ENCODE measurements around the gene FUBP1. TPM values are rescaled to one million over a fixed set of nuclear protein-coding genes. Genes with fewer than 3 reads are reported as not detected.

Gene FUBP1
- total RNA-seq, 1 donor from 2014 or later, result 278 TPM

DNA sequence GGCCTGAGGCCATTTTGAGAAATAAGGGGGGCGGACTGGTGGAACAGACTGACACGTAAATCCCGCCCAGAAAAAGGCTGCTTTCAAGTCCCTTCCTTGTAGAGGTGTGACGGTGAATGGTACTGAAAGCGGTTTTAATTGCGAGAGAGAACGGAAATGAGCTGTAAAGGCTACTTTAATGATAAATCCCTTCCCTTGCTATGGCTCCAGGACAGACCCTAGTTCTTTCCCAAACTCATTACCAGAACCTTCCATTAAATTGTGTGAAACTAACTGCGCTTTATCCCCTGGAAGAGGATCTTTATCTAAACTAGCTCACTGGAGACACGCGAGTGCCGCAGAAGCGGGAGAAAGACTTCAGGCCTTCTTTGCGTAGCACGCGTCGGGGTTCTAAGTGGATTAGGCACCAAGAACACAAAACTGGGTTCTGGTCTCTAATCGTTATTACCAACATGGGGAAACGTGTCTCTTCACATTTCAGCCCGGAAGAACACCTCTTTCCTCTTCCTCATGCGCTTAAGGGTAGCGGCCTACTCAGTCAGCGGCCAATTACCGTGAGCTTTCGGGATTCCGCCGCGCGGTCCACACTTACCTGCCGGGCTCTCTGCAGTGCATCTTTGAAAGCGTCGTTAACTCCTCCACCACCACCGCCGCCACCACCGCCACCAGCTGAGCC lies 441 bp downstream of the FUBP1 start:
- Mint-ChIP-seq H3K4me1 (peaks cover 35% of the 10 kb centered on the region), H3K9me3 (no peaks in the 10 kb centered on the region), H3K4me3 (no peak overlapping the region), H3K27me3 (no peaks in the 10 kb centered on the region), H3K27ac (no peak overlapping the region), H3K36me3 (ENCODE audit: low read depth) (peaks cover 29% of the 10 kb centered on the region)
- intact Hi-C loops (cut with micrococcal nuclease), result loop anchor here (1.0 to 10.0 kb wide), 5 partner anchors 16 to 674 kb away; partner anchors contain the start of genes IFI44L and MIGA1
- DNase-seq, result peak; percentile 94

DNA sequence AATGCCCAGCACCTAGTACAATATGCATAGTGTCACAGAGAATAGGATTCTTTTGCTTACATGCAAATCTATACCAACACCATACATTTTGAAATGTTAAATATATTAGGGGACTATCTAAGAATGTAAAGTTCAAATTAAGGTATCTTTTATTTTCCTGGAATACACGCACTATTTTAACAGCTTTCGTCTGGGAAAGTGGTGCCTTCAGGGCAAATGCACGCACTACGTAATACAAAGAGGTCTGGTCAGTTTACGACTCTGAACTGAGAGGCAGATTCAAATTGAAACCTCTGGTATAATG lies 931 bp downstream of the FUBP1 start:
- Mint-ChIP-seq H3K27me3 (no peaks in the 10 kb centered on the region), H3K9me3 (no peaks in the 10 kb centered on the region), H3K27ac (no peak overlapping the region), H3K36me3 (ENCODE audit: low read depth) (peaks cover 30% of the 10 kb centered on the region), H3K4me3 (no peak overlapping the region), H3K4me1 (peaks cover 35% of the 10 kb centered on the region)
- no peak for DNase-seq
- intact Hi-C loops (cut with micrococcal nuclease), result loop anchor here (1.0 to 10.0 kb wide), 5 partner anchors 15 to 675 kb away; partner anchors contain the start of genes IFI44L and MIGA1

DNA sequence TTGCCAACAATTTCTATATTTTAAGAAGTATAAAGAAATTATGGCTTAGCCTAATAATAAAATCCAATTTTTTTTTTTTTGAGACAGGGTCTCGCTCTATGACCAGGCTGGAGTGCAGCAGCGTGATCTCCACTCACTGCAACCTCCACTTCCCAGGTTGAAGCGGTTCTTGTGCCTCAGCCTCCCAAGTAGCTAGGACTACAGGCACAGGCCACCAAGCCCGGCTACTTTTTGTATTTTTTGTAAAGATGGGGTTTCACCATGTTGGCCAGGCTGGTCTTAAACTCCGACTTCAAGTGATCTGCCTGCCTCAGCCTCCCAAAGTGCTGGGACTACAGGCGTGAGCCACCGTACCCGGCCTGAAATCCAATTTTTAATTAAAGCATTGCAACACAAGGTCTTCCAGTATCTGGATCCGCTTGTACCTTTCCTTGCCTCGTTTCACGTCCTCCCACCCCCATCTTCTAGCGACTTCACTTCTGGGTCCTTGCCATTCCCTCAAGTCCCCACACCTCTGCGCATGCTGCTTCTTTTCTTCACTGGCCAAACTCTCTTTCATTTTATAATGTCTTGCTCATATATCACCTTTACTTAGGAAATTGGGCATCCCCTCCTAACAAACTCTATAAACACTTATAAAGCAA lies 2.3 kb downstream of the FUBP1 start:
- H3K4me3 Mint-ChIP-seq, result no peak overlapping the region
- no peaks in the 10 kb centered on the region for H3K27me3 Mint-ChIP-seq
- H3K36me3 Mint-ChIP-seq (ENCODE audit: low read depth), result peaks cover 36% of the 10 kb centered on the region
- intact Hi-C loops (cut with micrococcal nuclease), result loop anchor here (10.0 kb wide), 1 partner anchor 648 kb away; the partner anchor contains the start of gene IFI44L
- peaks cover 39% of the 10 kb centered on the region for H3K4me1 Mint-ChIP-seq
- H3K9me3 Mint-ChIP-seq, result no peaks in the 10 kb centered on the region
- DNase-seq, result no peak
- H3K27ac Mint-ChIP-seq, result no peak overlapping the region

DNA sequence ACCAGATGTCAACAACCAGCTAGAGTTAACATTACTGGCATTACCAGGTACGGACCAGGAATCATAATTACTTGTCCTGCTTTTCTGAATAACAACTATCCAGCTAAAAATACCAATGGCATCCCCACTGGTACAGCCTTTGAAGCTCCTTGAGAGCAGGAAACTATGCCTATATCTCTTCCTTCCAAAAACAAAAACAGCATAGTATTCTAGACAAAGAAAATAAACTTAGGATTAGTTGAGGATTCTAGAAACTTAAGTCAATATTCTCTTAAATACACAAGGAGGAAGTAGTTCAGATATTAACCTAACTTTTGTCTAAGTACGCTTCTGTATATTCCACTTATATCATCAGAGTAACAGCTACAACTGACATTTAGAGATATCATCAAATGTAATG lies 3.0 kb downstream of the FUBP1 start:
- H3K9me3 Mint-ChIP-seq, result no peaks in the 10 kb centered on the region
- H3K4me1 Mint-ChIP-seq, result peaks cover 40% of the 10 kb centered on the region
- H3K36me3 Mint-ChIP-seq (ENCODE audit: low read depth), result peaks cover 37% of the 10 kb centered on the region
- no peaks in the 10 kb centered on the region for H3K27me3 Mint-ChIP-seq
- peak overlapping the region; percentile 81 for H3K27ac Mint-ChIP-seq
- intact Hi-C loops (cut with micrococcal nuclease), result loop anchor here (10.0 kb wide), 1 partner anchor 649 kb away; the partner anchor contains the start of gene IFI44L
- no peak for DNase-seq
- H3K4me3 Mint-ChIP-seq, result no peak overlapping the region

DNA sequence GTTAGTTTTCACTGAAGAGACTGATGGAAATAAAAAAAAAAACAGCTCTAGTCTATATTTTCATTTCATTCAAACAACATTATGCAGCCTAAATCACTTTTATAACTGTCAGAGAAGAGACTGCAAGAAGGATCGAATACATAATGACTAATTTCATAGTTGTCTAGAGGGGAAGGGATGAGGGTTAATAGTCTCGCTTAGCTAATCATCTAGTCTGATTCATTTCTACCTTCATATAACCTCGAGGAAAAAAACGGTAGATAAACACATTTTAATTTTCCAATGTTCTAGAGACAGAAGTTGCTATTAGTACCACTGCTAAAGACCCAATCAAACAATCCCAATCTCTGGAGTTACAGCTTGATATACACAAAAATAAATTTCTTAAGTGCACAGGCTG lies 3.5 kb downstream of the FUBP1 start:
- intact Hi-C loops (cut with micrococcal nuclease), result loop anchor here (10.0 kb wide), 1 partner anchor 649 kb away; the partner anchor contains the start of gene IFI44L
- Mint-ChIP-seq H3K9me3 (no peaks in the 10 kb centered on the region), H3K36me3 (ENCODE audit: low read depth) (peaks cover 38% of the 10 kb centered on the region), H3K4me1 (peaks cover 36% of the 10 kb centered on the region), H3K27me3 (no peaks in the 10 kb centered on the region), H3K27ac (peak overlapping the region; percentile 81), H3K4me3 (no peak overlapping the region)
- DNase-seq, result no peak

DNA sequence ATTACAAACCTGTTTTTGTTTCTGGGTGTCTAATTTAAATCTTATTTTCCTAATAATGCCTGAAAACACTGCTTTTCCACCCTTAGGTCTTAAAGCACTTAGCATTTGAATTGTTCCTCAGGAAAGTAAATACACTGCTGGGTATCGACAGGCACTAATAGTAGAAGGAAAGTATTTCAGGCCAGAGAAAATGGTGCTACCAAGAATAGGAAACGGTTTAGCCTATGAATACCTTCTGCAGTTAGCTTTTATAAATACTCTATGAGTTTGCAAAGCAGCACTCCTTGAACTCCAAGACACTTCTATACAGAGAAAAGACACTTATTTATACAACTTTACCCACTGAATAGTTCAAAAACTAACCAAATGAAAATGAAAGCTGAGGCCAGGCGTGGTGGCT lies 6.8 kb downstream of the FUBP1 start:
- Mint-ChIP-seq H3K4me3 (peak overlapping the region; percentile 15), H3K36me3 (ENCODE audit: low read depth) (peaks cover 59% of the 10 kb centered on the region), H3K27ac (peak overlapping the region; percentile 53), H3K9me3 (no peaks in the 10 kb centered on the region), H3K27me3 (no peaks in the 10 kb centered on the region), H3K4me1 (peaks cover 40% of the 10 kb centered on the region)
- no peak for DNase-seq
- intact Hi-C loops (cut with micrococcal nuclease), result loop anchor here (10.0 kb wide), 1 partner anchor 653 kb away; the partner anchor contains the start of gene IFI44L

GRCh38 chr1:77970192-77970591 lies 8.7 kb downstream of the FUBP1 start:
- no peaks in the 10 kb centered on the region for H3K9me3 Mint-ChIP-seq
- H3K36me3 Mint-ChIP-seq (ENCODE audit: low read depth), result peaks cover 64% of the 10 kb centered on the region
- intact Hi-C loops (cut with micrococcal nuclease), result loop anchor here (10.0 kb wide), 1 partner anchor 655 kb away; the partner anchor contains the start of gene IFI44L
- H3K4me3 Mint-ChIP-seq, result no peak overlapping the region
- H3K27ac Mint-ChIP-seq, result no peak overlapping the region
- DNase-seq, result no peak
- H3K4me1 Mint-ChIP-seq, result peaks cover 31% of the 10 kb centered on the region
- no peaks in the 10 kb centered on the region for H3K27me3 Mint-ChIP-seq

DNA sequence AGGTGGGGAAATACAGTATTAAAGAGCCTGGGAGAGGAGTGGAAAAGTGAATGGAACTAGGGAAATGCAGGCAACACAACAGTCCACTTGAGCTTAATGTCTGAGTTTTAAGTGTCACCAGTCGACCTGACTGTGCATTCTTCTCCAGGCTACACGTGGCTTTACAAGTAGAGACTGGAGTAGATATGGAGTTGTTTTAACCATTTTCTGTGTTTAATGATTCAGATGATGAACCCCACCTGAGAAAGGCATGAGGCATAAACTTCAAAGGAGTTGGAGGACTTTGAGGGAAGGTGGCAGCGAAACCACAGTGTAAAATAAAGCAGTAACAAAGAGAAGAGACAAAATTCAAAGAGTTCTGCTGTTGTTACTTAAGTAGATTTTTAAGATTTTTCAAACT lies 12.6 kb downstream of the FUBP1 start:
- intact Hi-C loops (cut with micrococcal nuclease), result no loop called here
- Mint-ChIP-seq H3K36me3 (ENCODE audit: low read depth) (peaks cover 74% of the 10 kb centered on the region), H3K27me3 (no peaks in the 10 kb centered on the region), H3K27ac (peak overlapping the region; percentile 7), H3K4me1 (peaks cover 27% of the 10 kb centered on the region), H3K9me3 (no peaks in the 10 kb centered on the region), H3K4me3 (no peak overlapping the region)
- no peak for DNase-seq

DNA sequence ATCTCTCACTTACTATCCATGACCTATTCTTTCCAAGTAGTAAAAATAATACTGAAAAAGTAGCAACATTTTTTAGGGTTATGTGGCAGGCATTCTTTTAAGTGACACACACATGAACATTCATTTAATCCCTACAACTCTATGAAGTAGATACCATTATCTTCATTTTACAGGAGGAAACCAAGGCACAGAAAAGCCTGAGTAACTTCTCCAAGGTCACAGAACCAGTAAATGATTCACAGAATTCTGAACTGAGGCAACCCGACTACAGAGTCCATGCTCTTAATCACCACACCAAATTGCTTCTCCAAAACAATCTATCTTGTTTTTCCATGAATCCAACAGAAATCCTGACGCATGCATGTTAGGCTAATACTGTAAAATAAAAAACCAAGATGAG lies 17.5 kb downstream of the FUBP1 start:
- H3K27ac Mint-ChIP-seq, result peak overlapping the region; percentile 61
- intact Hi-C loops (cut with micrococcal nuclease), result loop anchor here (5.0 kb wide), 1 partner anchor 41 kb away; the partner anchor contains the start of gene DNAJB4
- H3K36me3 Mint-ChIP-seq (ENCODE audit: low read depth), result peaks cover 73% of the 10 kb centered on the region
- H3K4me1 Mint-ChIP-seq, result peaks cover 25% of the 10 kb centered on the region
- no peak for DNase-seq
- no peaks in the 10 kb centered on the region for H3K27me3 Mint-ChIP-seq
- no peak overlapping the region for H3K4me3 Mint-ChIP-seq
- no peaks in the 10 kb centered on the region for H3K9me3 Mint-ChIP-seq

DNA sequence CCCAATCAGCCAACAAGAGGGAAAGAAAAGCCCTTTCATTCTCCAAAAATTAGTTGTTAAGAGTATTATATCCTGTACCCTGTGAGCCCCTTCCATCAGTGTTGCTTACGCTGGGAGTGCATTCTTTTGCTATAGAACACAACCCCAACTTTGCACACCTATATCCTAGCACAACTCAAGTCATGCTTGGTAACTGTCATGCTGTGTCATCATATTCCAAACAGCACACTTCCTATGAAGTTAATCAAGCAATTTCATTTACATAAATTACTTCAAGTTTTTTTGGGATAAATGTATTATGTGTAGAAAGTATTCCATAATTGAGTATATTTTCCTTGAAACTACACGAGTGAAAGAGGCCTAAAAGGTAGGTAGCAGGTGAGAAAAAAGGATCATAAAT lies 20.0 kb downstream of the FUBP1 start:
- Mint-ChIP-seq H3K36me3 (ENCODE audit: low read depth) (peaks cover 68% of the 10 kb centered on the region), H3K9me3 (no peaks in the 10 kb centered on the region), H3K4me1 (peaks cover 19% of the 10 kb centered on the region), H3K27me3 (no peaks in the 10 kb centered on the region), H3K4me3 (no peak overlapping the region), H3K27ac (no peak overlapping the region)
- intact Hi-C loops (cut with micrococcal nuclease), result no loop called here
- DNase-seq, result no peak

GRCh38 chr1:77958391-77958790 lies 20.5 kb downstream of the FUBP1 start:
- H3K9me3 Mint-ChIP-seq, result no peaks in the 10 kb centered on the region
- H3K27me3 Mint-ChIP-seq, result no peaks in the 10 kb centered on the region
- H3K4me1 Mint-ChIP-seq, result peaks cover 19% of the 10 kb centered on the region
- intact Hi-C loops (cut with micrococcal nuclease), result no loop called here
- H3K36me3 Mint-ChIP-seq (ENCODE audit: low read depth), result peaks cover 67% of the 10 kb centered on the region
- H3K4me3 Mint-ChIP-seq, result no peak overlapping the region
- no peak overlapping the region for H3K27ac Mint-ChIP-seq
- DNase-seq, result no peak

- intact Hi-C loops (cut with micrococcal nuclease), result no loop called here
- H3K27me3 Mint-ChIP-seq, result no peaks in the 10 kb centered on the region
- no peak for DNase-seq
- H3K27ac Mint-ChIP-seq, result no peak overlapping the region
- H3K36me3 Mint-ChIP-seq (ENCODE audit: low read depth), result peaks cover 65% of the 10 kb centered on the region
- no peaks in the 10 kb centered on the region for H3K9me3 Mint-ChIP-seq
- H3K4me3 Mint-ChIP-seq, result no peak overlapping the region
- H3K4me1 Mint-ChIP-seq, result peaks cover 16% of the 10 kb centered on the region
Observed at GRCh38 chr1:77956464-77956863, 22.4 kb downstream of the FUBP1 start.

GRCh38 chr1:77955709-77956108 lies 23.2 kb downstream of the FUBP1 start:
- Mint-ChIP-seq H3K27me3 (no peaks in the 10 kb centered on the region), H3K36me3 (ENCODE audit: low read depth) (peaks cover 65% of the 10 kb centered on the region), H3K9me3 (no peaks in the 10 kb centered on the region), H3K4me3 (no peak overlapping the region), H3K27ac (no peak overlapping the region), H3K4me1 (peaks cover 18% of the 10 kb centered on the region)
- DNase-seq, result no peak
- intact Hi-C loops (cut with micrococcal nuclease), result loop anchor here (1.0 kb wide), 1 partner anchor 9 kb away; no protein-coding TSS in a partner anchor

DNA sequence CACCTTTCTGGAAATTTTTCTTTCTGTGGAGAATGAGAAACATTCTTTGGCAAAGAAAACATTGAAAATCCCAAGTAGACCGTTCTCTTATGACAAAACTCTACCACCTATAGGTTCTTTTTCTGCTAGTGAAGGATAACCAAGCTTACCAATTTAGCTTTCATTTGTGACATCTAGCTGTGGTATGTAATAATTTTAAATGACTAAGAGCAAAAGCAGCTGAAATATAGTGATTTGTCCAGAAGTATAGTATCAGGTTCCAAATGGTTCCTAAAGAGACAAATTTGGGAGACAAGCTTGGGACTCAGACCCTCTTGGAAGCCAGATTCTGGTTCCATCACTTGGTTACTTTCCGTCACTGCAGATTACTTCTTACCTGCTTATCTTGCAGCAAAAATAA lies 24.4 kb downstream of the FUBP1 start:
- no peak for DNase-seq
- no peaks in the 10 kb centered on the region for H3K27me3 Mint-ChIP-seq
- H3K9me3 Mint-ChIP-seq, result no peaks in the 10 kb centered on the region
- H3K4me1 Mint-ChIP-seq, result peaks cover 17% of the 10 kb centered on the region
- H3K27ac Mint-ChIP-seq, result no peak overlapping the region
- H3K36me3 Mint-ChIP-seq (ENCODE audit: low read depth), result peaks cover 55% of the 10 kb centered on the region
- intact Hi-C loops (cut with micrococcal nuclease), result loop anchor here (1.0 to 5.0 kb wide), 2 partner anchors 8 to 197 kb away; partner anchors contain the start of gene USP33
- no peak overlapping the region for H3K4me3 Mint-ChIP-seq
